ENCODE results near the gene PAXX. TPM values are rescaled to one million over a fixed set of nuclear protein-coding genes. Genes with fewer than 3 reads are reported as not detected.

The PAXX gene
- total RNA-seq, 4 donors from 2014 or later: 14.2 to 39.5 (median 18.8) TPM

DNA sequence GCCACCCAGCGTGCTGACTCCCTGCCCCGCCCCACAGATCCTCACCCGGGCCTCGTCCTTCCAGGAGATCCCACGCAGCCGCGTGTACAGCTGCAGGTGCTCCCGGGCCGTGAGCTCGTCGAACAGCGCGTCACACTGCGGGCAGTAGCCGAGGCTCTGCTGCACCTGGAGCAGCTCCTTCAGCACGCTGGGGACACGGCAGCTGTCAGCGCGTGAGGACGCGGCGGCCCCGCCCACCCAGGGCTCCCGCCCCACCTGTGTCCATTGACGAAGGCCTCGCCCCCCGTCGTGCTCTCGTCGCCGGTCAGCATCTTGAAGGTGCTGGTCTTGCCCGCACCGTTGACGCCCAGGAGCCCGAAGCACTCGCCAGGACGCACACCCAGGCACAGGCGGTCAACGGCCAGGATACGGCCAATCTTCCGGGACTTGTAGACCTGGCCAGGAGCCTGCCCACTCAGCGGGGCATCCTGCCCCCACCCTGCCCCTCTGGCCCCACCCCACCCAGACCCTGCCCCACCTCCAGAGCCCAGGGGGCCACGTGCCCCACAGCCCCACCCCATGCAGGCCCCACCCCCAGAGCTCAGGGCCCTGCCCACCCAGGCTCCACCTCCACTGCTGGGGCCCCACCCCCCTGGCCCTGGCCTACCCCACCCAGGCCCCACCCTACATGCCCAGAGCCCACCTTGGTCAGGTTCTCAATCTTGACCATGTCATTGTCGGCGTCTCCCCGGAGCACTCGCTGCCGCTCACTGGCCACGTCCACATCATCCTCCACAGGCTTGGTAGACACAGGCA, 17.9 kb downstream of the PAXX start:
- TF ChIP-seq POLR2A (IDR thresholded peaks at IDR 0.05): no peak
- TF ChIP-seq, protein P1, sequence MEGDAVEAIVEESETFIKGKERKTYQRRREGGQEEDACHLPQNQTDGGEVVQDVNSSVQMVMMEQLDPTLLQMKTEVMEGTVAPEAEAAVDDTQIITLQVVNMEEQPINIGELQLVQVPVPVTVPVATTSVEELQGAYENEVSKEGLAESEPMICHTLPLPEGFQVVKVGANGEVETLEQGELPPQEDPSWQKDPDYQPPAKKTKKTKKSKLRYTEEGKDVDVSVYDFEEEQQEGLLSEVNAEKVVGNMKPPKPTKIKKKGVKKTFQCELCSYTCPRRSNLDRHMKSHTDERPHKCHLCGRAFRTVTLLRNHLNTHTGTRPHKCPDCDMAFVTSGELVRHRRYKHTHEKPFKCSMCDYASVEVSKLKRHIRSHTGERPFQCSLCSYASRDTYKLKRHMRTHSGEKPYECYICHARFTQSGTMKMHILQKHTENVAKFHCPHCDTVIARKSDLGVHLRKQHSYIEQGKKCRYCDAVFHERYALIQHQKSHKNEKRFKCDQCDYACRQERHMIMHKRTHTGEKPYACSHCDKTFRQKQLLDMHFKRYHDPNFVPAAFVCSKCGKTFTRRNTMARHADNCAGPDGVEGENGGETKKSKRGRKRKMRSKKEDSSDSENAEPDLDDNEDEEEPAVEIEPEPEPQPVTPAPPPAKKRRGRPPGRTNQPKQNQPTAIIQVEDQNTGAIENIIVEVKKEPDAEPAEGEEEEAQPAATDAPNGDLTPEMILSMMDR (IDR thresholded peaks at IDR 0.05): no peak
- no peaks in the 10 kb centered on the region for H3K9me3 ChIP-seq
- H3K4me3 ChIP-seq: no peak overlapping the region
- DNase-seq: no peak
- H3K4me1 ChIP-seq: no peaks in the 10 kb centered on the region
- H3K27me3 ChIP-seq: no peaks in the 10 kb centered on the region
- no peak overlapping the region for H3K27ac ChIP-seq
- no peaks in the 10 kb centered on the region for H3K36me3 ChIP-seq
- intact Hi-C loops (cut with DNase I; ENCODE audit: low total_unique reads): no loop called here

DNA sequence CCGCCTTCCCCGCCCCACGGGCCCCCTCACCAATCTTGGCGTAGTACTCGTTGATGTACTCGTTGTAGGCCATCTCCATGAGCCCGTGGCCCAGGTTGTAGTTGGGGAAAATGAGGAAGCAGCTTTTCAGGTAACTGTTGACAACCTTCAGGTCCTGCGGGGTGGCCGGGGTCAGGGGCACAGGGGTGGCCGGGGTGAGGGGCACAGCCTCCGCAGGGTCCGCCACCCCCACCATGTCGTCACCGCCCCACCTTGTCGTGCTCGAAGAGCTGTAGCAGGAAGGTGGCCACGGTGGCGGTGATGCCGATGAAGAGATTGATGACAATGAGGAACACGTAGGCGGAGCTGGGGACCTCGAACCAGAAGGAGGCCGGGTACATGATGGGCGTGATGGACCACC, 18.9 kb downstream of the PAXX start:
- TF ChIP-seq POLR2A (IDR thresholded peaks at IDR 0.05): no peak
- TF ChIP-seq, protein P1 (IDR thresholded peaks at IDR 0.05): no peak
- no peak overlapping the region for H3K4me3 ChIP-seq
- H3K9me3 ChIP-seq: no peaks in the 10 kb centered on the region
- intact Hi-C loops (cut with DNase I; ENCODE audit: low total_unique reads): no loop called here
- no peaks in the 10 kb centered on the region for H3K27me3 ChIP-seq
- no peak for DNase-seq
- no peaks in the 10 kb centered on the region for H3K36me3 ChIP-seq
- no peaks in the 10 kb centered on the region for H3K4me1 ChIP-seq
- no peak overlapping the region for H3K27ac ChIP-seq

DNA sequence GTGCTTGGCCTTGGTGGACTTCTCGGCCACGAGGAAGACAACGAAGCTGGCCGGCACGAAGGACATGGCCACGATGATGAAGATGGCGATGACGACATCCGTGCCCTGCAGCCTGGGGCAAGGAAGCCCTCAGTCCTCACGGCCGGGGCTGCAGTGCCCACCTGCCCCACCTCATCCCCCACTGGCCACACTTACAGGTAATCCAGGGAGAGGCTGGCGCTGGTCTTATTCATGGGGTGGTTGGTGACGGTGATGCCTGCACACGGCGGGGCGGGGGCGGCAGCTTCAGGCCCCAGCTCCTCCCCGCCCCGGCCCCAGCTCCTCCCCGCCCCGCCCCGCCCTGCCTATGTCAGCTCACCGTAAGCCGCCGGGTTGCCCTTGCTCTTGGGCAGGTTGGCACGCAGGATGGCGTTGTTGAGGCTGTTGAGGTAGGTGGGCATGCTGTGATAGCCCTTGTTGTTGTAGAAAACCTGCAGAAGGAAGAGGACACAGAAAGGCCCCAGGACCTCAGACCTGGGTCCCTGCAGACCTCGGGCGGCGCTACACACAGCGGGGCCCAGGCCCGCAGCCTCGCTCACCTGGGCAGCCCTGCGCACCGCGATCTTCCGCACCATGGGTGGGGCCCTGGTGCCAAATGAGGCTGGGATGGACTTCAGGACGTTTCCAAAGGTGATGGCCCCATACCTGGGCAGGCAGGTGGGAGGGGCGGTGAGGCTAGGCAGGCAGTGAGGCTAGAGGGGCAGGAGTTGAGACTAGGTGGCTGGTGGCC, 19.9 kb downstream of the PAXX start:
- H3K36me3 ChIP-seq: no peaks in the 10 kb centered on the region

DNA sequence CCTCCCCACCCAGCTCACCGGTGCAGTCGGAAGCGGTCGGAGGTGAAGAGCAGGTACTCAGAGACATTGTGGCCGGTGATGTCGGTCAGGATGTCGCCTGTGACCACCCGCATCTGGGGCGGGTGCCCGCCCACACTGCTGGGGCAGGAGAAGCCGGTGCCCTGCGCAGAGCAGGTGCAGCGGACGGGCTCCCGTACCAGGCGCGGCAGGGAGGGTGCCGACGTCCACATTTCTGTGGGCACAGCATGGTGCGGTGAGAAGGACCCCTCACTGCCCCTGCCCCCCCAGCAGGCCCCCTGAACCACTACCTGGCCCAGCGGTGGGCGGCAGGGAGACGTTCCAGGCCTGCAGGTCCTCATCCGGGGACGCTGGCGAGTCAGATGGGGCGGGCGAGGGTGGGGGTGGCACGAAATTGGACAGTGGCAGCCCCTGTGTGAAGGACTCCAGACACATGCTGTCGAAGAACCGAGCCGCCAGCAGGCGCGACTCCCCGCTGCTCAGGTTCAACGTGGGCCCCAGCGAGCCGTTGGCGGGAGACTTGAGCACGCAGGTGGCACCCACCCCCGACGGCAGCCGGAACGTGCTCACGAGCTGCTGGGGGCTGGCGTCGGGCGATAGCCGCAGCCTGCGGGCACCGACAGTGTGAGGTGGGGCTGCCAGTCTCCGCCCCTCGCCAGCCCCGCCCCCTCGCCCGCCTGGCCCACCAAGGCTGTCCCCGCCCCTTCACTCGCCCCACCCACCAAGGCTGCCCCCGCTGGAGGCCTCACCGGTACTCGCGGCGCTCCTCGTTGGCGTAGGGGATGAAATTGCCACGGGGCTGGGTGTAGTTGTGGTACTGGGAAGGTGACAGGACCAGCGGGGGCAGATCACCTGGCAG, 20.7 kb downstream of the PAXX start:
- Histone ChIP-seq H3K27me3 (no peaks in the 10 kb centered on the region), H3K36me3 (no peaks in the 10 kb centered on the region), H3K4me3 (no peak overlapping the region), H3K27ac (no peak overlapping the region), H3K4me1 (no peaks in the 10 kb centered on the region), H3K9me3 (no peaks in the 10 kb centered on the region)
- DNase-seq: no peak
- TF ChIP-seq POLR2A (IDR thresholded peaks at IDR 0.05): no peak
- TF ChIP-seq, protein P1 (IDR thresholded peaks at IDR 0.05): no peak
- intact Hi-C loops (cut with DNase I; ENCODE audit: low total_unique reads): no loop called here

More for the DNA sequence above, 19.9 kb downstream of the PAXX start:
- H3K4me3 ChIP-seq: no peak overlapping the region
- no peaks in the 10 kb centered on the region for H3K9me3 ChIP-seq
- intact Hi-C loops (cut with DNase I; ENCODE audit: low total_unique reads): no loop called here
- H3K27me3 ChIP-seq: no peaks in the 10 kb centered on the region
- no peak overlapping the region for H3K27ac ChIP-seq
- TF ChIP-seq POLR2A (IDR thresholded peaks at IDR 0.05): no peak
- TF ChIP-seq, protein P1 (IDR thresholded peaks at IDR 0.05): no peak
- no peaks in the 10 kb centered on the region for H3K4me1 ChIP-seq
- no peak for DNase-seq

Data from uterus (tissue), 4 donors.